Thoracic aorta (tissue), 2 donors: ENCODE data around the gene HOXA4. TPM values are rescaled to one million over a fixed set of nuclear protein-coding genes. Genes with fewer than 3 reads are reported as not detected.
A peak's percentile ranks its signal among the peaks of the same experiment; 100 is the strongest.

Experiments
- ATAC-seq: fragments of 150-250 bp; one replicate; pipeline ENCODE4 v1.8.0; 2017; ENCODE audit warnings: low read depth; ENCODE audit not compliant: insufficient number of reproducible peaks, low FRiP score
- DNase-seq: peaks from one replicate; pipeline ENCODE4 v3.0.0-alpha.2; 2020; ENCODE audit warnings: low spot score
- H3K27ac ChIP-seq, 2 donors: fragments of 200-600 bp; sonication (generic); 1 replicate in 1 of 2; 2 replicates in 1 of 2; pipeline ENCODE4 v1.5.1; 2016; ENCODE audit warnings: mild to moderate bottlenecking in 2 of 2, moderate library complexity in 2 of 2
- H3K27me3 ChIP-seq: fragments of 200-600 bp; sonication (generic); replicated peaks from 2 replicates; pipeline ENCODE4 v1.6.0; 2016; ENCODE audit warnings: mild to moderate bottlenecking; ENCODE audit not compliant: insufficient read depth
- H3K36me3 ChIP-seq: fragments of 200-600 bp; sonication (generic); one replicate; pipeline ENCODE4 v1.5.1; 2016
- H3K4me1 ChIP-seq, 2 donors: fragments of 200-600 bp; sonication (generic); 1 replicate in 1 of 2; 2 replicates in 1 of 2; pipeline versions ENCODE4 v1.5.1 to v1.6.0; 2016; ENCODE audit warnings: low read depth in 2 of 2, mild to moderate bottlenecking in 1 of 2; ENCODE audit not compliant: control insufficient read depth in 1 of 2
- H3K4me3 ChIP-seq: fragments of 200-600 bp; sonication (generic); 2 replicates; pipeline ENCODE4 v1.5.1; 2016; ENCODE audit warnings: mild to moderate bottlenecking
- H3K9me3 ChIP-seq: fragments of 200-600 bp; sonication (generic); 2 replicates; pipeline ENCODE4 v1.5.1; 2016
- total RNA-seq, 2 donors: library from RNA; depleted of rRNA; stranded (reverse); fragments of >200 nt; gene quantifications; one replicate each; pipeline versions ENCODE4 v1.1.0 to v1.2.3, GENCODE V29; 2016
- TF ChIP-seq, protein P1 (sequence below): fragments of 200-600 bp; sonication (generic); IDR thresholded peaks from one replicate; pipeline ENCODE4 v1.5.1; 2019; ENCODE audit warnings: antibody characterized with exemption

Gene HOXA4
- 1 to 10 TPM; 3.7 to 6.1 TPM for total RNA-seq

DNA sequence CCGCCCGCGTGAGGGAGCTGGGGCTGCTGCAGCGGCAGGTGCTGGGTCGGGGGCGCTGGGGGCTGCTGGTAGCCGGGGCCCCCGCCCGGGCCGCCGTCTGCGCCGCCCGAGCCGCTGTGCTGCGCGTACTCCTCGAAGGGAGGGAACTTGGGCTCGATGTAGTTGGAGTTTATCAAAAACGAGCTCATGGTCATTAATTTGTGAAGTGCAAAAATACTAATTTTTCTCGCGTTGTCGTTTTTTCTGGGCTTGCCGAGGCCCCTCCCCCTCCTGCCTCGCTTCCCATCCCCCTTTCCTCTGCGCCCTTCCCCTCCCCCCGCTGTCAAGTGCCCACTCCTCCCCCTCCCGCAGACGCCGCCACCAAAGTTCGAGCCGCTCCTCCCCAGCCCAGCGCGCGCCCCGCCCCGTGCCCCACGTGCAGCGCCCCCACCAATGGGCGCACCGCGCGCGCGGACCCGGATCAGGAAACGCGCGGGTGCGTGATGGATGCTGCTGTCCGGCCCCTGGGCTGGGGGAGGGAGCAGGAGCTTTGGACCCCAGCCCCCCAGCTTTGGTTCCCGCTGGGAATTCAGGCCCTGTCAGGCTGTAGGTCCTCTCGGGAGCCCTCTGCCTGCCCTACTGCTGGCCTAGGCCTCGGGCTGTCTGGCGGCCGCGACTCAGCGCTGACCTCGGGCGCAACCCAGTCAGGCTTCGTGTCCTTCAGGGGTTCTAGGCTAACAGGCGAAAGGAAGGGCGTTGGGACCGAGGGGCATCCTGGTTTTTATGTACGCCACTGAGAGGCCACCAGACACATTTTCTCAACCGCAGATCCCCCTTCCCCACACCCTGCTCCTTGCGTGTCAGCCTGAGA lies at the start of gene HOXA4:
TSS of gene HOXA4 (minus strand) at position 218 of the 850 bp plus-strand sequence. CDS start at position 194, 24 bp downstream.
- DNase-seq, result peak; percentile 66

DNA sequence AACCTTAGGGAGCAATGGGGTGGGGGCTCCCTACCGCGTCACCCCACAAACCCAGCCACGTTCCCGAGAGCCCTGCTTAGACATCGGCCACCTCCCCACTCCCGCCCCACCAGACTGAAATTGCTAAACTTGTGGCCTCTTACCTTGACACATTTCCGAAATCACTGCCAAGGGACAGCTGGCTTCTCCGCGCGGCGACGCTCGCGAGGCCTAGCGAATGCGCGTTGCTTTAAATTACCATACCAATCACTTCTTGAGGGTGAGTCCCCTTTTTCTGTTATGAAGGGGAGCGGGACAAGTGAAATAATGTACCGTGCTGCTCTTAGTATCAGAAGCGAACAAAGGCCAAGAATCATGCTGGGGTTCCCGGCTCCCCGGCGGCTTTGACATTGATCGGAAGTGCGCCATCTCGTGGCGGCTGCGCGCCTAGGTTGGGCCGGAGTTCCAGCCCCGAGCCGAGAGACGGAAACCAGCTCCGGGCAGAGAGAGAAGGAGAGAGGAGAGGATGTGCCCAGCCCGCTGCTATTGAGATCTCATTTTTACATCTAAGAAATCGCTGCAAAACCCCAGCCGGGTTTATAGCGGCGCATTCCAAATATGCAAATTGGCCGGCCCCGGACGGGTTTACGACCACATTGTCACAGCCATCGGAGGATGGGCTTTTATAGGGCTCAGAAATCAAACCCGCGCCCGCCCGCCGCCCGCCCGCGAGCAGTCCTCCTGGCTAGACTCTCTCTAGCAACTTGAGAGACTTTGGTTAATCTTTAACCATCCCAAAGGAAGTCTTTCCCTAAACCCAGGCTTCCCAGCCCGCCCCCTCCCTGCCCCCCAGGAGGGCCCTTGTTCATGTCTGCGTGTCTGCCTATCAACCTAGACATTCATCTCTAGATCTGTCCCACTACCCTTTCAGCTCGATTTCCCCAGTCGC lies 49.2 kb upstream of the HOXA4 start:
- TF ChIP-seq, protein P1, sequence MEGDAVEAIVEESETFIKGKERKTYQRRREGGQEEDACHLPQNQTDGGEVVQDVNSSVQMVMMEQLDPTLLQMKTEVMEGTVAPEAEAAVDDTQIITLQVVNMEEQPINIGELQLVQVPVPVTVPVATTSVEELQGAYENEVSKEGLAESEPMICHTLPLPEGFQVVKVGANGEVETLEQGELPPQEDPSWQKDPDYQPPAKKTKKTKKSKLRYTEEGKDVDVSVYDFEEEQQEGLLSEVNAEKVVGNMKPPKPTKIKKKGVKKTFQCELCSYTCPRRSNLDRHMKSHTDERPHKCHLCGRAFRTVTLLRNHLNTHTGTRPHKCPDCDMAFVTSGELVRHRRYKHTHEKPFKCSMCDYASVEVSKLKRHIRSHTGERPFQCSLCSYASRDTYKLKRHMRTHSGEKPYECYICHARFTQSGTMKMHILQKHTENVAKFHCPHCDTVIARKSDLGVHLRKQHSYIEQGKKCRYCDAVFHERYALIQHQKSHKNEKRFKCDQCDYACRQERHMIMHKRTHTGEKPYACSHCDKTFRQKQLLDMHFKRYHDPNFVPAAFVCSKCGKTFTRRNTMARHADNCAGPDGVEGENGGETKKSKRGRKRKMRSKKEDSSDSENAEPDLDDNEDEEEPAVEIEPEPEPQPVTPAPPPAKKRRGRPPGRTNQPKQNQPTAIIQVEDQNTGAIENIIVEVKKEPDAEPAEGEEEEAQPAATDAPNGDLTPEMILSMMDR, result peak; percentile 67
- Histone ChIP-seq H3K27ac (peak overlapping the region in 1 of 2 donors; percentile 7), H3K27me3 (peaks cover 40% of the 10 kb centered on the region), H3K4me1 (peaks cover 10 to 30% of the 10 kb centered on the region in 2 donors), H3K9me3 (no peaks in the 10 kb centered on the region), H3K4me3 (peak overlapping the region; percentile 42), H3K36me3 (no peaks in the 10 kb centered on the region)
- no peak for ATAC-seq
- DNase-seq, result no peak

More for the DNA sequence above, at the start of gene HOXA4:
- peak within 1 kb of the TSS; percentile 77 for H3K4me3 ChIP-seq
- peak; percentile 96 for ATAC-seq
- peak within 1 kb of the TSS; percentile 85 to 87 for H3K27ac ChIP-seq
- no peaks in the 10 kb centered on the region for H3K9me3 ChIP-seq
- peaks cover 0 to 42% of the 10 kb centered on the region in 2 donors for H3K4me1 ChIP-seq
- H3K36me3 ChIP-seq, result no peaks in the 10 kb centered on the region
- H3K27me3 ChIP-seq, result no peaks in the 10 kb centered on the region
- TF ChIP-seq, protein P1, result no peak

DNA sequence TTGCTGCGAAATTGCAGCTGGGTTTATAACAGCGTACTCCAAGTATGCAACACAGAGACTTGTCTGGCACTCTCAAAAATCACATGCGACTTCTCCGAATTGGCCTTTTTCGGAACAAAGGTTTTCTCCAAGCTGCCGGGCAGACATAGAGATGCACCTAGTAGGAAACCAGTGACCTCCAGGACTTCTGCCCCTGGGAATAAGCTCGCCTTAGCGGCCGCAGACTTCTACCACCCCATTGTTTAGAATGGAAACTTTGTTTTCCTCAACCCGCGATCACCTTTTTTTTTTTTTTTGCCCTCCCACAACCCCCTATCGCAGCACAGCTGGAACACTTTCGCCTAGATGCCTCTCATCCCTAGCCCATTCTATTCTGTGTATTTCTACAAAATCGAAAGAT lies 48.5 kb upstream of the HOXA4 start:
- H3K27me3 ChIP-seq, result peaks cover 39% of the 10 kb centered on the region
- H3K9me3 ChIP-seq, result no peaks in the 10 kb centered on the region
- peaks cover 8 to 27% of the 10 kb centered on the region in 2 donors for H3K4me1 ChIP-seq
- no peak for ATAC-seq
- TF ChIP-seq, protein P1, result no peak
- no peak overlapping the region for H3K4me3 ChIP-seq
- no peak for DNase-seq
- H3K36me3 ChIP-seq, result no peaks in the 10 kb centered on the region
- H3K27ac ChIP-seq, result peak overlapping the region in 1 of 2 donors; percentile 7

DNA sequence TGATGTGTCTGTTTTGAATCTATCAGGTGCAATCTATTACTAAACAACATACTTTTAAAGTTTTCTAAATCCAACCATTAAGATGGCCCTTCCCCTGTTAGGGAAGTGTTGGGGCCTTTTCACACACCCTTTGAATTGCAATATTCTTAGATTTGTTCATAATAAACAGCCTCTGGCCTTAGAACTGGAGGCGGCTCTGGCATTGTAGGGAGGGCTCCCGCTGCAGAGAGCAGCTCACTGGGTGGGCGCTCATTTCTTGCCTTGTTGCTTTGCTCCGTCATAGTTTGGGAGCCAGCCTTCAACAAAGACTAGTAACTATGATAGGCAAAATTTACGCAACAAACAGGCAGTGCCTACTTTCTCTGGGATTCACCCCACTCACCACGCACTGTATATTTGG lies 47.8 kb upstream of the HOXA4 start:
- peaks cover 36% of the 10 kb centered on the region for H3K27me3 ChIP-seq
- TF ChIP-seq, protein P1, result no peak
- no peak overlapping the region for H3K27ac ChIP-seq
- H3K4me1 ChIP-seq, result peaks cover 10 to 27% of the 10 kb centered on the region in 2 donors
- no peak overlapping the region for H3K4me3 ChIP-seq
- DNase-seq (no peak), ATAC-seq (no peak)
- H3K36me3 ChIP-seq, result no peaks in the 10 kb centered on the region
- no peaks in the 10 kb centered on the region for H3K9me3 ChIP-seq
